Caco-2 (cell line): ENCODE data around the gene RNASET2. TPM values are rescaled to one million over a fixed set of nuclear protein-coding genes. Genes with fewer than 3 reads are reported as not detected.

Source experiments
- BruUV-seq: library from RNA; stranded (reverse); fragments of 400-500 nt; replicated peaks from 2 replicates; lab custom pipeline; 2021; lab: Mats Ljungman, UMichigan
- CTCF ChIA-PET: fragments of 300-600 bp; sonication (Branson Sonifier 250); formaldehyde crosslinking; loops from one replicate; lab custom pipeline; 2022; ENCODE audit warnings: antibody characterized with exemption; lab: Charles Lee
- POLR2A ChIA-PET: fragments of 300-600 bp; sonication (Branson Sonifier 250); formaldehyde crosslinking; loops from one replicate; lab custom pipeline; 2022; ENCODE audit warnings: antibody characterized with exemption; lab: Charles Lee
- DNase-seq, 2 experiments: peaks; one replicate each; pipeline versions ENCODE4 v3.0.0 to v3.0.0-alpha.2; 2020 to 2022
- H3K27me3 ChIP-seq: replicated peaks from 2 replicates; pipeline ENCODE4 v1.6.0; 2011; ENCODE audit warnings: low read length; ENCODE audit not compliant: control insufficient read depth, insufficient read depth
- H3K36me3 ChIP-seq: 2 replicates; pipeline ENCODE4 v1.5.1; 2011; ENCODE audit warnings: low read length; ENCODE audit not compliant: control insufficient read depth, insufficient read depth
- H3K4me1 ChIP-seq: fragments of 250-450 bp; sonication (Bioruptor Pico); 2 replicates; pipeline ENCODE4 v1.5.1; 2020; ENCODE audit warnings: mild to moderate bottlenecking
- H3K4me3 ChIP-seq: 2 replicates; pipeline ENCODE4 v1.5.1; 2011; ENCODE audit warnings: low read depth, mild to moderate bottlenecking, control low read depth, low read length
- H3K9me3 ChIP-seq: fragments of 250-450 bp; sonication (Bioruptor Pico); 2 replicates; pipeline ENCODE4 v1.5.1; 2020; ENCODE audit warnings: mild to moderate bottlenecking, moderate library complexity
- H3K27ac Mint-ChIP-seq: one replicate; pipeline ENCODE4 v1.8.0; 2022; ENCODE audit warnings: mixed read lengths; ENCODE audit not compliant: unreplicated experiment
- H3K27me3 Mint-ChIP-seq: one replicate; pipeline ENCODE4 v1.8.0; 2022; ENCODE audit warnings: mixed read lengths; ENCODE audit not compliant: insufficient read depth, unreplicated experiment
- H3K36me3 Mint-ChIP-seq: one replicate; pipeline ENCODE4 v1.8.0; 2022; ENCODE audit warnings: mild to moderate bottlenecking, mixed read lengths; ENCODE audit not compliant: insufficient read depth, unreplicated experiment
- H3K4me1 Mint-ChIP-seq: one replicate; pipeline ENCODE4 v1.8.0; 2022; ENCODE audit warnings: low read depth, mixed read lengths; ENCODE audit not compliant: unreplicated experiment
- H3K4me3 Mint-ChIP-seq: one replicate; pipeline ENCODE4 v1.8.0; 2022; ENCODE audit warnings: mild to moderate bottlenecking, moderate library complexity, mixed read lengths; ENCODE audit not compliant: unreplicated experiment
- H3K9me3 Mint-ChIP-seq: one replicate; pipeline ENCODE4 v1.8.0; 2022; ENCODE audit warnings: mixed read lengths; ENCODE audit not compliant: unreplicated experiment
- intact Hi-C: fragments of 100-400 bp; cut with micrococcal nuclease; formaldehyde crosslinking; loops from one replicate; pipeline ENCODE4 v1.10.0; 2022; ENCODE audit not compliant: unreplicated experiment
- microRNA-seq: library from miRNA; unstranded; fragments of <30 nt; microRNA quantifications from one replicate; pipeline ENCODE4 v1.2.0, GENCODE V29; 2022
- total RNA-seq: library from RNA; stranded (reverse); gene quantifications from 2 replicates; pipeline ENCODE4 v1.2.3, GENCODE V29; 2022
- TF ChIP-seq, protein P1 (sequence below), 2 experiments: fragments of 200-600 bp in 1 of 2; IDR thresholded peaks; 1 replicate in 1 of 2; 2 replicates in 1 of 2; pipeline versions ENCODE4 v1.5.1 to v1.8.0; 2011 to 2022; ENCODE audit warnings: antibody characterized with exemption in 1 of 2, control low read depth in 1 of 2, inconsistent platforms in 1 of 2, low read depth in 1 of 2, low read length in 1 of 2, mild to moderate bottlenecking in 1 of 2, moderate library complexity in 1 of 2; ENCODE audit not compliant: insufficient read depth in 1 of 2, severe bottlenecking in 1 of 2, unreplicated experiment in 1 of 2

RNASET2 gene
- total RNA-seq, 1 experiment from 2014 or later = 59.1 TPM

DNA sequence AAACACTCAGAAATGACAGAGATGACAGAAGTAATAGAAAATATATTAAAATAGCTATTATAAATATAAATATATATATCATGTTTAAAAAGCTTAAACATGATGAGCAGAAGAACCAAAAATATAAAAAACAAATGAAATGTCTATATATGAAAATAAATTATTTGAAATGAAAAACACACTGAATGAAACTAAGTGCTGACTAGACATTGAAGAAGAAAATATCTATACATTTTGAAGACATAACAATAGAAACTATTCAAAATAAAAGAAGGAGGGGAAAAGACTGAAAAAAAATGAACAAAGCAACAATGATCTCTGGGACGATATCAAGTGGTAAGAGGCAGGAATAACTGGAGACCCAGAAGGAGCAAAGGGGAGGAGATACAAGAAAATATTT is 76.8 kb downstream of the RNASET2 start:
- TF ChIP-seq, protein P1, sequence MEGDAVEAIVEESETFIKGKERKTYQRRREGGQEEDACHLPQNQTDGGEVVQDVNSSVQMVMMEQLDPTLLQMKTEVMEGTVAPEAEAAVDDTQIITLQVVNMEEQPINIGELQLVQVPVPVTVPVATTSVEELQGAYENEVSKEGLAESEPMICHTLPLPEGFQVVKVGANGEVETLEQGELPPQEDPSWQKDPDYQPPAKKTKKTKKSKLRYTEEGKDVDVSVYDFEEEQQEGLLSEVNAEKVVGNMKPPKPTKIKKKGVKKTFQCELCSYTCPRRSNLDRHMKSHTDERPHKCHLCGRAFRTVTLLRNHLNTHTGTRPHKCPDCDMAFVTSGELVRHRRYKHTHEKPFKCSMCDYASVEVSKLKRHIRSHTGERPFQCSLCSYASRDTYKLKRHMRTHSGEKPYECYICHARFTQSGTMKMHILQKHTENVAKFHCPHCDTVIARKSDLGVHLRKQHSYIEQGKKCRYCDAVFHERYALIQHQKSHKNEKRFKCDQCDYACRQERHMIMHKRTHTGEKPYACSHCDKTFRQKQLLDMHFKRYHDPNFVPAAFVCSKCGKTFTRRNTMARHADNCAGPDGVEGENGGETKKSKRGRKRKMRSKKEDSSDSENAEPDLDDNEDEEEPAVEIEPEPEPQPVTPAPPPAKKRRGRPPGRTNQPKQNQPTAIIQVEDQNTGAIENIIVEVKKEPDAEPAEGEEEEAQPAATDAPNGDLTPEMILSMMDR (IDR thresholded peaks at IDR 0.05; ENCODE audit: insufficient read depth in 1 of 2, low read depth in 1 of 2, low read length in 1 of 2, severe bottlenecking in 1 of 2, unreplicated experiment in 1 of 2) = no peak
- Histone ChIP-seq H3K9me3 (no peaks in the 10 kb centered on the region), H3K4me3 (no peak overlapping the region), H3K36me3 (no peaks in the 10 kb centered on the region), H3K4me1 (peaks cover 5% of the 10 kb centered on the region; the same call in 1 of the 2 replicates), H3K27me3 (no peaks in the 10 kb centered on the region)
- DNase-seq = no peak
- H3K9me3 Mint-ChIP-seq = peaks cover 10% of the 10 kb centered on the region
- H3K4me3 Mint-ChIP-seq = no peak overlapping the region
- H3K27me3 Mint-ChIP-seq = peaks cover 18% of the 10 kb centered on the region
- CTCF ChIA-PET = no interaction called here
- POLR2A ChIA-PET = no interaction called here
- intact Hi-C loops = no loop called here
- no peak overlapping the region for H3K27ac Mint-ChIP-seq
- no peaks in the 10 kb centered on the region for H3K36me3 Mint-ChIP-seq
- no TSS peak for BruUV-seq
- peaks cover 18% of the 10 kb centered on the region for H3K4me1 Mint-ChIP-seq

Small RNAs within 50 kb of the gene (microRNA-seq; reads per million reads assigned to microRNA genes)
- 2.8 reads per million, percentile 16 among the genes with 10 or more reads in this experiment for gene MIR3939

Other genes starting within 250 kb of the RNASET2 start
- 36.3 and 37.0 TPM in 2 replicates for gene CEP43, start 42.8 kb upstream of the RNASET2 start, total RNA-seq
- gene CCR6, start 166.5 kb upstream of the RNASET2 start, total RNA-seq = not detected in 2 replicates
- gene GPR31, start 201.4 kb upstream of the RNASET2 start, total RNA-seq = not detected in 2 replicates